Measurements from ENCODE around the gene PEX14. TPM values are rescaled to one million over a fixed set of nuclear protein-coding genes. Genes with fewer than 3 reads are reported as not detected.

The PEX14 gene
- total RNA-seq, 1 experiment from 2014 or later: 27.3 TPM

- DNase-seq (ENCODE audit: low spot score) (peak; percentile 87), ATAC-seq (peak; percentile 89)
- H3K4me3 Mint-ChIP-seq: peak overlapping the region; percentile 53
- ChIA-PET CTCF (interaction anchor here (0.6 to 3.8 kb wide), 23 partner anchors 9 to 435 kb away, joined by 3 to 33 read pairs (median 4); no protein-coding TSS in a partner anchor), POLR2A (interaction anchor here (0.6 kb wide), 1 partner anchor 93 kb away, joined by 8 read pairs; no protein-coding TSS in a partner anchor)
- peak overlapping the region; percentile 96 for H3K27ac Mint-ChIP-seq
- H3K36me3 Mint-ChIP-seq: no peaks in the 10 kb centered on the region
- no peaks in the 10 kb centered on the region for H3K27me3 Mint-ChIP-seq (ENCODE audit: low read depth)
- H3K9me3 Mint-ChIP-seq: no peaks in the 10 kb centered on the region
- peaks cover 60% of the 10 kb centered on the region for H3K4me1 Mint-ChIP-seq
- TF ChIP-seq ZNF121 (CRISPR knock-in tag; IDR thresholded peaks at IDR 0.05) (no peak), ZSCAN18 (CRISPR knock-in tag; IDR thresholded peaks at IDR 0.05) (no peak), SMAD4 (CRISPR knock-in tag; IDR thresholded peaks at IDR 0.05) (no peak), ZBTB43 (CRISPR knock-in tag; IDR thresholded peaks at IDR 0.05) (no peak), CREM (CRISPR knock-in tag; IDR thresholded peaks at IDR 0.05) (no peak), HMGA2 (CRISPR knock-in tag; IDR thresholded peaks at IDR 0.05) (no peak), ATF2 (CRISPR knock-in tag; IDR thresholded peaks at IDR 0.05; ENCODE audit: borderline replicate concordance, low read depth) (no peak), ETV6 (CRISPR knock-in tag; IDR thresholded peaks at IDR 0.05) (0 out of 2 replicates have a peak, but pooled peaks have one; percentile 45), TCF7 (CRISPR knock-in tag; IDR thresholded peaks at IDR 0.05; ENCODE audit: low read depth) (no peak), ESRRA (CRISPR knock-in tag; IDR thresholded peaks at IDR 0.05; ENCODE audit: borderline replicate concordance) (no peak), GRHL2 (CRISPR knock-in tag; IDR thresholded peaks at IDR 0.05; ENCODE audit: insufficient replicate concordance, severe bottlenecking) (no peak), ZBTB21 (CRISPR knock-in tag; IDR thresholded peaks at IDR 0.05; ENCODE audit: borderline replicate concordance) (no peak), TEAD1 (CRISPR knock-in tag; IDR thresholded peaks at IDR 0.05) (0 out of 2 replicates have a peak, but pooled peaks have one; percentile 28), AFF4 (CRISPR knock-in tag; IDR thresholded peaks at IDR 0.05; ENCODE audit: borderline replicate concordance) (no peak), SMAD3 (CRISPR knock-in tag; IDR thresholded peaks at IDR 0.05; ENCODE audit: borderline replicate concordance) (no peak), PRDM15 (CRISPR knock-in tag; IDR thresholded peaks at IDR 0.05) (no peak), SP1 (CRISPR knock-in tag; conservative IDR thresholded peaks at IDR 0.05) (no peak)
- TF ChIP-seq, protein P1, sequence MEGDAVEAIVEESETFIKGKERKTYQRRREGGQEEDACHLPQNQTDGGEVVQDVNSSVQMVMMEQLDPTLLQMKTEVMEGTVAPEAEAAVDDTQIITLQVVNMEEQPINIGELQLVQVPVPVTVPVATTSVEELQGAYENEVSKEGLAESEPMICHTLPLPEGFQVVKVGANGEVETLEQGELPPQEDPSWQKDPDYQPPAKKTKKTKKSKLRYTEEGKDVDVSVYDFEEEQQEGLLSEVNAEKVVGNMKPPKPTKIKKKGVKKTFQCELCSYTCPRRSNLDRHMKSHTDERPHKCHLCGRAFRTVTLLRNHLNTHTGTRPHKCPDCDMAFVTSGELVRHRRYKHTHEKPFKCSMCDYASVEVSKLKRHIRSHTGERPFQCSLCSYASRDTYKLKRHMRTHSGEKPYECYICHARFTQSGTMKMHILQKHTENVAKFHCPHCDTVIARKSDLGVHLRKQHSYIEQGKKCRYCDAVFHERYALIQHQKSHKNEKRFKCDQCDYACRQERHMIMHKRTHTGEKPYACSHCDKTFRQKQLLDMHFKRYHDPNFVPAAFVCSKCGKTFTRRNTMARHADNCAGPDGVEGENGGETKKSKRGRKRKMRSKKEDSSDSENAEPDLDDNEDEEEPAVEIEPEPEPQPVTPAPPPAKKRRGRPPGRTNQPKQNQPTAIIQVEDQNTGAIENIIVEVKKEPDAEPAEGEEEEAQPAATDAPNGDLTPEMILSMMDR (IDR thresholded peaks at IDR 0.05): peak; percentile 47
- TF ChIP-seq, protein P2, sequence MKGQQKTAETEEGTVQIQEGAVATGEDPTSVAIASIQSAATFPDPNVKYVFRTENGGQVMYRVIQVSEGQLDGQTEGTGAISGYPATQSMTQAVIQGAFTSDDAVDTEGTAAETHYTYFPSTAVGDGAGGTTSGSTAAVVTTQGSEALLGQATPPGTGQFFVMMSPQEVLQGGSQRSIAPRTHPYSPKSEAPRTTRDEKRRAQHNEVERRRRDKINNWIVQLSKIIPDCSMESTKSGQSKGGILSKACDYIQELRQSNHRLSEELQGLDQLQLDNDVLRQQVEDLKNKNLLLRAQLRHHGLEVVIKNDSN (CRISPR knock-in tag; IDR thresholded peaks at IDR 0.05): no peak
- TF ChIP-seq, protein P3, sequence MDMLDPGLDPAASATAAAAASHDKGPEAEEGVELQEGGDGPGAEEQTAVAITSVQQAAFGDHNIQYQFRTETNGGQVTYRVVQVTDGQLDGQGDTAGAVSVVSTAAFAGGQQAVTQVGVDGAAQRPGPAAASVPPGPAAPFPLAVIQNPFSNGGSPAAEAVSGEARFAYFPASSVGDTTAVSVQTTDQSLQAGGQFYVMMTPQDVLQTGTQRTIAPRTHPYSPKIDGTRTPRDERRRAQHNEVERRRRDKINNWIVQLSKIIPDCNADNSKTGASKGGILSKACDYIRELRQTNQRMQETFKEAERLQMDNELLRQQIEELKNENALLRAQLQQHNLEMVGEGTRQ (CRISPR knock-in tag; IDR thresholded peaks at IDR 0.05): no peak
- TF ChIP-seq, protein P4, sequence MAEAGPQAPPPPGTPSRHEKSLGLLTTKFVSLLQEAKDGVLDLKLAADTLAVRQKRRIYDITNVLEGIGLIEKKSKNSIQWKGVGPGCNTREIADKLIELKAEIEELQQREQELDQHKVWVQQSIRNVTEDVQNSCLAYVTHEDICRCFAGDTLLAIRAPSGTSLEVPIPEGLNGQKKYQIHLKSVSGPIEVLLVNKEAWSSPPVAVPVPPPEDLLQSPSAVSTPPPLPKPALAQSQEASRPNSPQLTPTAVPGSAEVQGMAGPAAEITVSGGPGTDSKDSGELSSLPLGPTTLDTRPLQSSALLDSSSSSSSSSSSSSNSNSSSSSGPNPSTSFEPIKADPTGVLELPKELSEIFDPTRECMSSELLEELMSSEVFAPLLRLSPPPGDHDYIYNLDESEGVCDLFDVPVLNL (CRISPR knock-in tag; IDR thresholded peaks at IDR 0.05; ENCODE audit: borderline replicate concordance, low read depth): no peak
Measured at GRCh38 chr1:10530281-10530740, 55.6 kb downstream of the PEX14 start.

Data from WTC11 (cell line).